ENCODE results near the gene RRP9.
"Not testable (repeated sequence)": the region's sequence is repeated elsewhere in the genome, so short reads cannot be mapped to it uniquely, and the experiment has no call there.

The RRP9 gene

DNA sequence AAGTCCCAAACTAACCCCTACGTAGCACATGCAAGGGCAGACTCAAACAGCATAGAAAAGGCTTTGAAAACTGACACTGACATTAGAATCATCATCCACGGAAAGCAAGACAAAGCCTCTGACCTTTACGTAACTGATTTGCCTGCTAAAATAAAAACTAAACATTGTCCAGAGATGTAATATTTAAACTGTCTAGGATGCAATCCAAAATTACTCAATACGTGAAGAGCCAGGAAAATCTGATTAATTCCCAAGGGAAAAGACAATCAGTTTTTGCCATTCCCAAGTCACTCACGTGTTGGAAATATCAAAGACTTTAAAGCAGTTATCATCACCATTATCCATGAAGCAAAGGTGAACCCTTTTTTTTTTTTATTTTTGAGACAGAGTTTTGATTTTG lies 25.3 kb downstream of the RRP9 start:
- TF ChIP-seq, protein P1, sequence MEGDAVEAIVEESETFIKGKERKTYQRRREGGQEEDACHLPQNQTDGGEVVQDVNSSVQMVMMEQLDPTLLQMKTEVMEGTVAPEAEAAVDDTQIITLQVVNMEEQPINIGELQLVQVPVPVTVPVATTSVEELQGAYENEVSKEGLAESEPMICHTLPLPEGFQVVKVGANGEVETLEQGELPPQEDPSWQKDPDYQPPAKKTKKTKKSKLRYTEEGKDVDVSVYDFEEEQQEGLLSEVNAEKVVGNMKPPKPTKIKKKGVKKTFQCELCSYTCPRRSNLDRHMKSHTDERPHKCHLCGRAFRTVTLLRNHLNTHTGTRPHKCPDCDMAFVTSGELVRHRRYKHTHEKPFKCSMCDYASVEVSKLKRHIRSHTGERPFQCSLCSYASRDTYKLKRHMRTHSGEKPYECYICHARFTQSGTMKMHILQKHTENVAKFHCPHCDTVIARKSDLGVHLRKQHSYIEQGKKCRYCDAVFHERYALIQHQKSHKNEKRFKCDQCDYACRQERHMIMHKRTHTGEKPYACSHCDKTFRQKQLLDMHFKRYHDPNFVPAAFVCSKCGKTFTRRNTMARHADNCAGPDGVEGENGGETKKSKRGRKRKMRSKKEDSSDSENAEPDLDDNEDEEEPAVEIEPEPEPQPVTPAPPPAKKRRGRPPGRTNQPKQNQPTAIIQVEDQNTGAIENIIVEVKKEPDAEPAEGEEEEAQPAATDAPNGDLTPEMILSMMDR (IDR thresholded peaks at IDR 0.05; ENCODE audit: low read length, missing control alignments) = no peak
- no peak for DNase-seq (ENCODE audit: low read depth)
- H3K4me3 ChIP-seq (replicated peaks; ENCODE audit: low read depth, low read length) = no peak overlapping the region

DNA sequence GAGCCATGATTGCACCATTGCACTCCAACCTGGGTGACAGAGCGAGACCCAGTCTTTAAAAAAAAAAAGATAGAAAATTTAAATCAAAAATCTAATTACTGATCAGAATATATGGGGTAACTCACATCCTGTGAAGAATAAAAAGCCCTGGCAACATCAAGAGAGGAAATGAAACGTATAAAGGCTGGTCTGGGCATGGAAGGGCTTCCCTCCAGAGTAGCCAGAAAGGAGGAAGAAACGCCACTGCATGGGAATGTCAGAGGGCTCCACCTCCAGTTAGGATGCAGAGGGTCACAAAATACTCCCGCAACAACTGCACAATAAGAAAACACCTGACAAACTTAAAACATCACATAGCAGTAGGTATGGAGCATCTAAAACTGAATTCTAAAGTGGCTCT lies 33.7 kb downstream of the RRP9 start:
- no peak for DNase-seq (ENCODE audit: low read depth)
- H3K4me3 ChIP-seq (replicated peaks; ENCODE audit: low read depth, low read length) = no peak overlapping the region
- TF ChIP-seq, protein P1 (IDR thresholded peaks at IDR 0.05; ENCODE audit: low read length, missing control alignments) = no peak

DNA sequence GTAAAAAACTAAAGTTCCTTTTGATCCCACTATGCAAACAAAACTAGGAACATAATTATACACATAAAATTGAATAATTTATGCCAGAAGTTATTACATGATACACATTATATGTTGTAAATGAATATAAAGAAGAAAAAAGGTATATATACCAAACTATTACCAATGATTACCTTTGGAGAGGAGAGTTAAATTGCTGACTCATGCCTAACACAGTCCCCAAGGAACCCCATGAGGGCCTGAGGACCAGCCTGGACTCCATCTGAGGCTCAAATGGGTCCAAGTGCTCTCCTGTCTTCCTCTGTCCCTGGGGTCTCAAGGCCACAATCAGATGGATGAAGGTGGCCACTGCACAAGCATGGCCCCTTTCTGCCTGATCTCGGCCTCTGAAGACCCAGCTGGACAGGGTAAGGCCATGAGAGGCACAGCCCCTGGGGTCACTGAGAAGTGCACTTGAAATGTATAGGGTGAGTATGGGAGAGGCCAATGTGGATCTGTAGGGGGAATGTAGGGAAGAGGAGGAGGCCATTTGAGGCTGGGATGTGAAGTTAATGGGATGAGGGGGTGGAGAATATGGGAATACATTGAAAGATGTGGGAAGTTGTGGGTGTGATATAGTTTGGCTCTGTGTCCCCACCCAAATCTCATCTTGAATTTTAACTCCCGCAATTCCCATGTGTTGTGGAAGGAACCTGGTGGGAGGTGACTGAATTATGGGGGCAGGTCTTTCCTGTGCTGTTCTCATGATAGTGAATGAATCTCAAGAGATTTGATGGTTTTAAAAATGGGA lies 37.5 kb downstream of the RRP9 start:
- no peak for DNase-seq (ENCODE audit: low read depth)
- no peak overlapping the region for H3K4me3 ChIP-seq (replicated peaks; ENCODE audit: low read depth, low read length)
- TF ChIP-seq, protein P1 (IDR thresholded peaks at IDR 0.05; ENCODE audit: low read length, missing control alignments) = no peak

DNA sequence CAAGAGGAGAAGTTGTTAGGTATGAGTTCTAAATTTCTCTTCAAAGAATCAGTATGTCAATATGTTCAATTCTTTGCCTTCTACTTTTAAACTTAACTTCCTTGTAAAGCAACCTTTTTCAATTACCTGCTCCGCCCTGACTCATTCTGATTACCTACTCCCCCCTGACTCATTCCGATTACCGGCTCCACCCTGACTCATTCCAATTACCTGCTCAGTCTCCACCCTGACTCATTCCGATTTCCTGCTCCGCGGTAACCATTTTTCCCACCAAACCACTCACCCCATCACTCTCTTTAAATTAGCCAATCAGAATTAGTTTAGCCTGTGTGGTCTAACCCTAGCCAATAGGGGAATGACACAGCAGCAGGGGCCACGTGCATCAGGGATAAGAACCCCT lies 39.3 kb downstream of the RRP9 start:
- not testable (repeated sequence) for H3K4me3 ChIP-seq (replicated peaks; ENCODE audit: low read depth, low read length); DNase-seq (ENCODE audit: low read depth)

DNA sequence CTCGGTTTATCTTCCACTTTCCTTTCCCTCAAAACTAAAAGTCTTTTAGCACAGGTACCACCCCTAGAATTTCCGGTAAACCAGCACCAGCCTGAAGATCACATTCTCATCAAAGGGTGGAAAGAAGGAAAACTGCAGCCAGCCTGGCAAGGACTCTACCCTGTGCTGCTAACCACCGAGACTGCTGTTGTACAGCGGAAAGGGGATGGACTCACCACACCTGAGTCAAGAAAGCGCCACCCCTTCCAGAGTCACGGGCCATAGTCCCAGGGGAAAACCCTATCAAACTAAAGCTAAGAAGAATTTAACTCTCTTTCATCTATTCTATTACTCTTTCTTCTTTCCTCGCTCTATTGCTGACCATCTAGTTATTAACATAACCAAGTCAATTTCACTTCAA lies 41.7 kb downstream of the RRP9 start:
- not testable (repeated sequence) for H3K4me3 ChIP-seq (replicated peaks; ENCODE audit: low read depth, low read length); DNase-seq (ENCODE audit: low read depth)

DNA sequence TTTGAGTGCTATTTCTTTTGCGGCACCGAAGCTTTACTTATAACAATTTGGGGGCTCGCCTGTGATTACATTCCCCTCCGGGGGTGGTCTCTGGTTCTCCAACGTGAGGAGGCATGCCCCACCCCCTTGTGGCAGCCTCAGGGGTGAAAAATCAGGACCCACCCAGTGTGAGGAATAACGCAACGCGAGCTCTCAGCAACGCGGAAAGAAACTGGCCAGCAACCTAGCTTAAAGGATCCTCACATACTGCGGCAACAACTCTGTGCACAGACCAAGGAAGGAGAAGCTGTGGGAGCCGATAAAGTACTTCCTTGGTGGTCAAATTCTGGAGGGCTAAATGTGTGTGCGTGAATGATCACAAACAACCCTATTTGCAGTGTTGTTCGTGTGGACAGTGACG lies 44.3 kb downstream of the RRP9 start:
- TF ChIP-seq, protein P1 (IDR thresholded peaks at IDR 0.05; ENCODE audit: low read length, missing control alignments) = no peak
- no peak overlapping the region for H3K4me3 ChIP-seq (replicated peaks; ENCODE audit: low read depth, low read length)
- no peak for DNase-seq (ENCODE audit: low read depth)

DNA sequence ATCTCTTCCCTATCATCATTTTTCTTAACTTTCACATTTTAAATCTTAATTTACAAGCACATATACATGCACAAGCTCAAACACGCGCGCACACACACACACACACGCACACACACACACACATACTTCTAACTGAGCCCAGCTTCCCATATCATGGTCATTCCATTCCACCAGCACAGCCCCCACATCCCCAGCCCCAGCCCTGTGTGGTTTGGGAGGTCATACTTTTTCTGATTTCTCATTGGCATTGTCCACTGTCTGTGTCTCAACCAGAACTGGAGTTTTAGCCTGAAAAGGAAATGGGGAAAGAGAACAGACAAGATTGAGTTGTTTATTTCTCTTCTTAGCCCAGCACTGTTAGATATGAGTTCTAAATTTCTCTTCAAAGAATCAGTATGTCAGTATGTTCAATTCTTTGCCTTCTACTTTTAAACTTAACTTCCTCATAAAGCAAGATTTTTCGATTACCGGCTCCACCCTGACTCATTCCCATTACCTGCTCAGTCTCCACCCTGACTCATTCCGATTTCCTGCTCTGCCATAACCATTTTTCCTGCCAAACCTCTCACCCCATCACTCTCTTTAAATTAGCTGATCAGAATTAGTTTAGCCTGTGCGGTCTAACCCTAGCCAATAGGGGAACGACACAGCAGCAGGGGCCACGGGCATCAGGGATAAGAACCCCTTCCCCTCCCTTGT lies 44.9 kb downstream of the RRP9 start:
- H3K4me3 ChIP-seq (replicated peaks; ENCODE audit: low read depth, low read length) = no peak overlapping the region
- no peak for DNase-seq (ENCODE audit: low read depth)
- TF ChIP-seq, protein P1 (IDR thresholded peaks at IDR 0.05; ENCODE audit: low read length, missing control alignments) = no peak

DNA sequence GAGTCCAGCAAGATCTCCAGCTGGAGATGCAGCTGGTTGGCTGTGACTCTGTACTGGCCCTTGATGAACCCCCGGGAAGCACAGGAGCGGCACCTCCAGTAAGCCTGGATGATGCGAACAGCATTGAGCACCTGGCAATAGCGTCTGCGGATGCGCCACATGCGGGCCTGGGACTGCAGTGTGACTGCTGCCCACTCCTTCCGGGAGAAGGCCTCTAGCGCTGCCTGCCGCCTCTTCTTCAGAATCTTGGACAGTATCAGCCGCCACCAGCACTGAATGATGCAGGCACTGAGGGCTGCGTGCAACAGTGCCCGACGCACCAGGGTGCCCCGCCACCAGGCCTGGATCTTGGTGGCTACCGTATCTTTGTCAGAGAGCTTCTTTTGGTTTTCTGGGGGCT lies 46.8 kb downstream of the RRP9 start:
- H3K4me3 ChIP-seq (replicated peaks; ENCODE audit: low read depth, low read length) = no peak overlapping the region
- TF ChIP-seq, protein P1 (IDR thresholded peaks at IDR 0.05; ENCODE audit: low read length, missing control alignments) = no peak
- no peak for DNase-seq (ENCODE audit: low read depth)
